OCI-M1 (cell line): Measurements from ENCODE around the gene SEC61A1.
A peak's percentile ranks its signal among the peaks of the same experiment; 100 is the strongest.

Experiments
- DNase-seq: peaks from one replicate; lab custom pipeline; 2025; lab: John Stamatoyannopoulos, UW

The SEC61A1 gene

GRCh38 chr3:128051837-128052594, at the start of gene SEC61A1:
Gene SEC61A1, plus strand, starts transcription at chr3:128052437. Its CDS starts 116 bp downstream, at chr3:128052553.
- DNase-seq = peak; percentile 96

- DNase-seq = no peak
These were observed 47.6 kb upstream of the SEC61A1 start for GRCh38 chr3:128004661-128005060.

- no peak for DNase-seq
These were observed 45.9 kb upstream of the SEC61A1 start for GRCh38 chr3:128006061-128007032.

GRCh38 chr3:128007033-128007424, 45.2 kb upstream of the SEC61A1 start:
- DNase-seq = no peak

GRCh38 chr3:128009952-128010846, 42.0 kb upstream of the SEC61A1 start:
- DNase-seq = peak; percentile 91

GRCh38 chr3:128011140-128011539, 41.1 kb upstream of the SEC61A1 start:
- peak; percentile 66 for DNase-seq

GRCh38 chr3:128012050-128012449, 40.2 kb upstream of the SEC61A1 start:
- no peak for DNase-seq

- DNase-seq = no peak
These were observed 37.7 kb upstream of the SEC61A1 start for GRCh38 chr3:128014548-128014947.

- DNase-seq = peak; percentile 23
These were observed 35.7 kb upstream of the SEC61A1 start for GRCh38 chr3:128016502-128016901.

GRCh38 chr3:128021768-128022372, 30.4 kb upstream of the SEC61A1 start:
- no peak for DNase-seq

- no peak for DNase-seq
These were observed 19.1 kb upstream of the SEC61A1 start for GRCh38 chr3:128033102-128033501.

GRCh38 chr3:128036119-128036518, 16.1 kb upstream of the SEC61A1 start:
- DNase-seq = no peak

GRCh38 chr3:128040041-128040440, 12.2 kb upstream of the SEC61A1 start:
- no peak for DNase-seq

- peak; percentile 26 for DNase-seq
These were observed 11.6 kb upstream of the SEC61A1 start for GRCh38 chr3:128040660-128041059.

GRCh38 chr3:128041344-128041743, 10.9 kb upstream of the SEC61A1 start:
- DNase-seq = no peak

- no peak for DNase-seq
These were observed 1.6 kb upstream of the SEC61A1 start for GRCh38 chr3:128050597-128050996.

GRCh38 chr3:128051459-128051836, 789 bp upstream of the SEC61A1 start:
- peak; percentile 61 for DNase-seq

GRCh38 chr3:128052595-128053351, 536 bp downstream of the SEC61A1 start:
- peak; percentile 44 for DNase-seq

- DNase-seq = no peak
These were observed 1.4 kb downstream of the SEC61A1 start for GRCh38 chr3:128053614-128054013.

- DNase-seq = no peak
These were observed 2.1 kb downstream of the SEC61A1 start for GRCh38 chr3:128054367-128054766.

- no peak for DNase-seq
These were observed 4.0 kb downstream of the SEC61A1 start for GRCh38 chr3:128056258-128056657.
